GM23338 (cell line): ENCODE results near the gene NDUFV1.

Source experiments
- CTCF ChIP-seq, 2 experiments: fragments of 200-600 bp in 1 of 2; sonication (generic) in 1 of 2; conservative IDR thresholded peaks; 2 replicates each; pipeline versions ENCODE4 v1.5.1 to v1.6.1; 2016 to 2017; ENCODE audit warnings: antibody characterized with exemption in 2 of 2, low read depth in 2 of 2, mild to moderate bottlenecking in 2 of 2, moderate library complexity in 1 of 2
- ETS1 ChIP-seq: IDR thresholded peaks from 2 replicates; pipeline ENCODE4 v1.6.1; 2016; ENCODE audit warnings: antibody characterized with exemption
- POLR2AphosphoS5 ChIP-seq: IDR thresholded peaks from 2 replicates; pipeline ENCODE4 v1.6.1; 2016; ENCODE audit warnings: antibody characterized with exemption, low read depth

- TF ChIP-seq POLR2AphosphoS5 (no peak), CTCF (conservative IDR thresholded peaks at IDR 0.05; ENCODE audit: low read depth in 2 of 2) (peak; percentile 40 to 81), ETS1 (no peak)
Measured at GRCh38 chr11:67645521-67646461, 39.1 kb downstream of the NDUFV1 start.
